Karpas-422 (cell line): Measurements from ENCODE around the gene FAM3A. TPM values are rescaled to one million over a fixed set of nuclear protein-coding genes. Genes with fewer than 3 reads are reported as not detected.
"Not testable (repeated sequence)": the region's sequence is repeated elsewhere in the genome, so short reads cannot be mapped to it uniquely, and the experiment has no call there.

Experiments
- DNase-seq: peaks from one replicate; pipeline ENCODE4 v3.0.0-alpha.2; 2015
- H2AFZ ChIP-seq: fragments of 200-600 bp; sonication (generic); 2 replicates; pipeline ENCODE4 v1.6.1; 2014; ENCODE audit warnings: antibody characterized with exemption, low read length, mixed read lengths
- H3K27ac ChIP-seq: fragments of 200-600 bp; sonication (generic); 2 replicates; pipeline ENCODE4 v1.5.1; 2014; ENCODE audit warnings: mild to moderate bottlenecking, low read length, moderate library complexity
- H3K27me3 ChIP-seq: fragments of 200-600 bp; sonication (generic); 2 replicates; pipeline ENCODE4 v1.6.1; 2014; ENCODE audit warnings: low read length, mixed read lengths
- H3K36me3 ChIP-seq: fragments of 200-600 bp; sonication (generic); 2 replicates; pipeline ENCODE4 v1.6.1; 2014; ENCODE audit warnings: low read length, mixed read lengths; ENCODE audit not compliant: insufficient read depth
- H3K4me1 ChIP-seq: fragments of 200-600 bp; sonication (generic); 2 replicates; pipeline ENCODE4 v1.6.1; 2014; ENCODE audit warnings: mild to moderate bottlenecking, low read length, mixed read lengths
- H3K4me2 ChIP-seq: fragments of 200-600 bp; sonication (generic); 2 replicates; pipeline ENCODE4 v1.6.1; 2014; ENCODE audit warnings: low read length, low read depth, mild to moderate bottlenecking; ENCODE audit not compliant: poor library complexity, severe bottlenecking
- H3K4me3 ChIP-seq: fragments of 200-600 bp; sonication (generic); 2 replicates; pipeline ENCODE4 v1.5.1; 2014; ENCODE audit warnings: mild to moderate bottlenecking, antibody characterized with exemption, low read length, mixed read lengths
- H3K79me2 ChIP-seq: fragments of 200-600 bp; sonication (generic); 2 replicates; pipeline ENCODE4 v1.6.1; 2014; ENCODE audit warnings: mild to moderate bottlenecking, low read length, mixed read lengths
- H3K9ac ChIP-seq: fragments of 200-600 bp; sonication (generic); 2 replicates; pipeline ENCODE4 v1.6.0; 2014; ENCODE audit warnings: low read length
- H3K9me2 ChIP-seq: fragments of 200-600 bp; sonication (generic), shearing (Covaris generic); replicated peaks from 2 replicates; pipeline ENCODE4 v1.6.0; 2014; ENCODE audit warnings: mild to moderate bottlenecking, low read length, moderate library complexity; ENCODE audit not compliant: insufficient read depth
- H3K9me3 ChIP-seq: fragments of 300-700, 200-600 bp; sonication (generic); 2 replicates; pipeline ENCODE4 v1.6.1; 2014; ENCODE audit warnings: low read length, mixed read lengths
- H4K20me1 ChIP-seq: fragments of 200-600 bp; sonication (generic); 2 replicates; pipeline ENCODE4 v1.6.1; 2014; ENCODE audit warnings: mild to moderate bottlenecking, antibody characterized with exemption, low read length, low read depth; ENCODE audit not compliant: insufficient read depth
- total RNA-seq: library from RNA; depleted of rRNA; stranded (reverse); fragments of >200 nt; shearing (Covaris generic); gene quantifications from 2 replicates; pipeline ENCODE4 v1.2.3, GENCODE V29; 2014; ENCODE audit warnings: low replicate concordance; rRNA removed

FAM3A gene
- total RNA-seq, result 14.0 and 36.4 TPM in 2 replicates

- DNase-seq, result peak; percentile 92
- no peaks in the 10 kb centered on the region for H4K20me1 ChIP-seq
- H3K4me1 ChIP-seq, result peaks cover 22% of the 10 kb centered on the region
- peaks cover 8% of the 10 kb centered on the region; the same call in 1 of the 2 replicates for H3K79me2 ChIP-seq
- no peaks in the 10 kb centered on the region for H3K9me3 ChIP-seq
- H3K4me2 ChIP-seq, result peak within 1 kb of the TSS; percentile 64
- no peaks in the 10 kb centered on the region for H3K36me3 ChIP-seq
- H3K4me3 ChIP-seq, result peak within 1 kb of the TSS; percentile 89
- H2AFZ ChIP-seq, result no peak within 1 kb of the TSS
- H3K9me2 ChIP-seq, result no peaks in the 10 kb centered on the region
- peak within 1 kb of the TSS; percentile 88 for H3K9ac ChIP-seq
- H3K27me3 ChIP-seq, result no peaks in the 10 kb centered on the region
- 0 out of 2 replicates have a peak within 1 kb of the TSS, but pooled peaks have one; percentile 17 for H3K27ac ChIP-seq
Observed at GRCh38 chrX:154515966-154516655, at the start of gene FAM3A. Gene FAM3A, minus strand, starts transcription at chrX:154516232. Its CDS starts 460 bp downstream, at chrX:154515772.

GRCh38 chrX:154562295-154562694, 46.3 kb upstream of the FAM3A start:
- H3K4me1 ChIP-seq, H3K27ac ChIP-seq, H3K4me2 ChIP-seq, H3K9me3 ChIP-seq, H3K9me2 ChIP-seq, H4K20me1 ChIP-seq, DNase-seq, H3K4me3 ChIP-seq, H3K9ac ChIP-seq, H3K79me2 ChIP-seq, H2AFZ ChIP-seq, H3K36me3 ChIP-seq, H3K27me3 ChIP-seq: not testable (repeated sequence)

GRCh38 chrX:154560326-154560725, 44.3 kb upstream of the FAM3A start:
- not testable (repeated sequence) for H3K79me2 ChIP-seq, H4K20me1 ChIP-seq, H3K4me1 ChIP-seq, H3K9me2 ChIP-seq, H3K4me2 ChIP-seq, H3K4me3 ChIP-seq, H3K27ac ChIP-seq, H3K9ac ChIP-seq, H3K9me3 ChIP-seq, H3K36me3 ChIP-seq, H2AFZ ChIP-seq, H3K27me3 ChIP-seq, DNase-seq

GRCh38 chrX:154558896-154559295, 42.9 kb upstream of the FAM3A start:
- H3K79me2 ChIP-seq, H3K4me1 ChIP-seq, H3K27ac ChIP-seq, H2AFZ ChIP-seq, DNase-seq, H3K9ac ChIP-seq, H3K27me3 ChIP-seq, H3K9me2 ChIP-seq, H4K20me1 ChIP-seq, H3K36me3 ChIP-seq, H3K4me2 ChIP-seq, H3K4me3 ChIP-seq, H3K9me3 ChIP-seq: not testable (repeated sequence)

GRCh38 chrX:154558060-154558690, 42.1 kb upstream of the FAM3A start:
- H3K36me3 ChIP-seq, H3K4me3 ChIP-seq, H3K9me3 ChIP-seq, H3K27me3 ChIP-seq, H3K9me2 ChIP-seq, H3K9ac ChIP-seq, DNase-seq, H2AFZ ChIP-seq, H4K20me1 ChIP-seq, H3K27ac ChIP-seq, H3K4me1 ChIP-seq, H3K79me2 ChIP-seq, H3K4me2 ChIP-seq: not testable (repeated sequence)

- not testable (repeated sequence) for H3K36me3 ChIP-seq, H3K4me1 ChIP-seq, H2AFZ ChIP-seq, H4K20me1 ChIP-seq, H3K9me2 ChIP-seq, H3K27me3 ChIP-seq, H3K4me3 ChIP-seq, H3K4me2 ChIP-seq, H3K27ac ChIP-seq, H3K9me3 ChIP-seq, H3K9ac ChIP-seq, DNase-seq
- H3K79me2 ChIP-seq, result peaks cover 31% of the 10 kb centered on the region
Observed at GRCh38 chrX:154552112-154552806, 36.2 kb upstream of the FAM3A start.

GRCh38 chrX:154549766-154550165, 33.7 kb upstream of the FAM3A start:
- Histone ChIP-seq H3K4me1 (peaks cover 21% of the 10 kb centered on the region), H3K36me3 (no peaks in the 10 kb centered on the region; the same call in 1 of the 2 replicates), H3K27me3 (no peaks in the 10 kb centered on the region), H3K4me3 (no peak overlapping the region), H3K4me2 (no peak overlapping the region), H3K9me3 (no peaks in the 10 kb centered on the region), H3K9ac (no peak overlapping the region), H2AFZ (no peak overlapping the region), H3K9me2 (no peaks in the 10 kb centered on the region), H3K27ac (no peak overlapping the region), H4K20me1 (no peaks in the 10 kb centered on the region), H3K79me2 (peaks cover 41% of the 10 kb centered on the region)
- DNase-seq, result no peak

GRCh38 chrX:154548028-154548316, 31.9 kb upstream of the FAM3A start:
- Histone ChIP-seq H3K9me2 (no peaks in the 10 kb centered on the region), H3K4me3 (peak overlapping the region; percentile 78), H3K79me2 (peaks cover 41% of the 10 kb centered on the region), H3K27ac (peak overlapping the region; percentile 91), H2AFZ (no peak overlapping the region), H3K4me1 (peaks cover 24% of the 10 kb centered on the region), H3K9me3 (no peaks in the 10 kb centered on the region), H3K9ac (peak overlapping the region; percentile 79), H3K27me3 (no peaks in the 10 kb centered on the region), H3K4me2 (peak overlapping the region; percentile 66), H4K20me1 (no peaks in the 10 kb centered on the region), H3K36me3 (no peaks in the 10 kb centered on the region; the same call in 1 of the 2 replicates)
- DNase-seq, result no peak
